Motor neuron (in vitro differentiated cells): Measurements from ENCODE around the gene TF. TPM values are rescaled to one million over a fixed set of nuclear protein-coding genes. Genes with fewer than 3 reads are reported as not detected.

Source experiments
- ATAC-seq, 8 experiments: fragments of 200-7000 bp; cut with Tn5 transposase; replicated peaks in 6 of 8; 2 replicates each; pipeline ENCODE4 v1.8.0; 2021; ENCODE audit warnings: mild to moderate bottlenecking in 8 of 8, moderate library complexity in 8 of 8
- H3K27ac ChIP-seq, 2 donors: fragments of 250-450 bp; sonication (Bioruptor Pico); 2 replicates each; pipeline ENCODE4 v1.9.0; 2021; ENCODE audit warnings: antibody characterized with exemption in 2 of 2, mild to moderate bottlenecking in 2 of 2, moderate library complexity in 1 of 2
- H3K4me1 ChIP-seq, 2 donors: fragments of 250-450 bp; sonication (Bioruptor Pico); replicated peaks in 1 of 2; 2 replicates each; pipeline ENCODE4 v1.6.1; 2021; ENCODE audit warnings: antibody characterized with exemption in 2 of 2, mild to moderate bottlenecking in 2 of 2, moderate library complexity in 1 of 2
- H3K4me3 ChIP-seq, 5 donors: fragments of 250-450 bp; sonication (Bioruptor Pico); 2 replicates each; pipeline ENCODE4 v1.9.0; 2021; ENCODE audit warnings: antibody characterized with exemption in 5 of 5, mild to moderate bottlenecking in 5 of 5, moderate library complexity in 4 of 5
- WGBS, 10 experiments: fragments of 450-650 bp; shearing (Covaris generic); methylation state at CpG; one replicate each; pipeline ENCODE4 v1.0.0; 2022; 5-methylcytosine and 5-hydroxymethylcytosine counted together
- in situ Hi-C, 9 experiments: fragments of 400-800 bp; cut with MboI; loops; one replicate each; pipeline ENCODE4 v1.15.0; 2021; ENCODE audit warnings: low sequenced_read_pairs in 9 of 9, low pct_unique_long_range_greater_than_20kb in 2 of 9; ENCODE audit not compliant: unreplicated experiment in 9 of 9
- total RNA-seq, 8 experiments: library from RNA; unstranded; fragments of 300-600 nt; gene quantifications; 2 replicates each; pipeline versions ENCODE4 v1.2.3 to v1.2.4, GENCODE V29; 2022

The TF gene
- total RNA-seq, 8 experiments from 2014 or later, result 0.58 to 56.3 (median 2.0) TPM

DNA sequence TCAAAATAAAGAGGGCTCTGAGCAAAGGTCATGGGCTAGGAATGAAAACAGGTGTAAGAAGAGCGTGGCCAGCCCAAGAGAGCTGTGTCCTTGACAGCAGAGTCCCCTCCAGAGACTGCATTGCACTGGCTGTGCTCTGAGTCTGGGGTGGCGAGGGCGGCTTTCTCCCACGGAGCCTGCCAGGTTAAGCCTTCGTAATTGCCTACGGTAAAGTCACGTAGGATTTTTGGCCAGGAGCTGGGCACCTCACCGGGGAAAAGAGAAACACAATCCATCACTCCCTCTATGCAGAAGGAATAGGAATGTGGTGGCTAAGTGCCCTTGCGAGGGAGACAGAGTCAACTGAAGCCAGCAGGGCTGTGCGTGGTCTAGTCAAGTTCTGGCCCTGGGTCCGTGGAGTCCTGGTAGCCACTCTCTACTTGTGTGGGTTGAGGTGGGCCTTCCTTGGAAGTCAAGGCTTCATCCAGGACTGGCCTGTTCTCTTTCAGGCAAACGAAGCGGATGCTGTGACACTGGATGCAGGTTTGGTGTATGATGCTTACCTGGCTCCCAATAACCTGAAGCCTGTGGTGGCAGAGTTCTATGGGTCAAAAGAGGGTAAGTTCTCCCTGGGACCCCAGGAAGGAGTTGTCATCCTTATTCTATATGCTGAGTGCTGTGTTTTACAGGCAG, 7.0 kb downstream of the TF start:
- H3K4me3 ChIP-seq, result no peak overlapping the region
- no peak overlapping the region for H3K27ac ChIP-seq
- peaks cover 0 to 3% of the 10 kb centered on the region in 2 donors for H3K4me1 ChIP-seq
- no peak for ATAC-seq
- in situ Hi-C loops, result no loop called here
- WGBS, 10 experiments, result 62 to 100% (median 90%) methylated on average over 1 to 12 of the region's 13 CpGs; no CpG with 5 or more reads in 3 of the 10 experiments

DNA sequence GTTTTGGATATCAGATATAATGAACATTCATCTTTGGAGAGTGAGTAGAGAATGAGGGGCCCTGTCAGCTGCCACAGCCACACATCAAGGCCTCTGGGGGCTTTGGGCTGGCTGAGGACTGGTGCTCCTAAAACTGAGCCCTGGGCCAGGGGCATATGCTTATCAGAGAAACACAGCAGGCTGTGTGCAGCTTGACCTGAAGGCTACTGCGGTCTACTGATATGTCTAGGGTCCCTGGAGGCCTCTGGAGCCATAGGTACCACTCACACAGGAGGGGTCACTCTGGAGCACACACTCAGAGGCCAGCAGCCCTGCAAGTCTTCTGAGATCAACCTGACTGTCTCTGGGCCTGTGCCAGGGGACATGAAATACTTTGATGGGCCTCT, 7.6 kb downstream of the TF start:
- Histone ChIP-seq H3K4me1 (peaks cover 0 to 6% of the 10 kb centered on the region in 2 donors), H3K4me3 (no peak overlapping the region), H3K27ac (no peak overlapping the region)
- no CpG with 5 or more reads among the region's 1 CpG for WGBS, 10 experiments
- in situ Hi-C loops, result no loop called here
- no peak for ATAC-seq

DNA sequence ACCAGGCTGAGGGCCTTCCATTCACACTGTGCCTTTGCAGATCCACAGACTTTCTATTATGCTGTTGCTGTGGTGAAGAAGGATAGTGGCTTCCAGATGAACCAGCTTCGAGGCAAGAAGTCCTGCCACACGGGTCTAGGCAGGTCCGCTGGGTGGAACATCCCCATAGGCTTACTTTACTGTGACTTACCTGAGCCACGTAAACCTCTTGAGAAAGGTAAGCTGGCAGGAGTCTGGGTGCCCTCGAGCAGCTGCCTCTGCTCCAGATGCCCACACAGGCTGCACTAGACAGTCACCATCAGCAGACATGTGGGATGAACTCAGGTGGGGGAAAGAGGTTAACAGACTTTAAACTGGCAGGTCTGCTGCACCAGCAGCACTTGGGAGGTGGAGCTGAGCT, 8.3 kb downstream of the TF start:
- ATAC-seq, result no peak
- peaks cover 0 to 7% of the 10 kb centered on the region in 2 donors for H3K4me1 ChIP-seq
- in situ Hi-C loops, result no loop called here
- no peak overlapping the region for H3K4me3 ChIP-seq
- H3K27ac ChIP-seq, result no peak overlapping the region
- 28 to 92% (median 79%) methylated on average over 1 to 5 of the region's 5 CpGs; no CpG with 5 or more reads in 4 of the 10 experiments for WGBS, 10 experiments

DNA sequence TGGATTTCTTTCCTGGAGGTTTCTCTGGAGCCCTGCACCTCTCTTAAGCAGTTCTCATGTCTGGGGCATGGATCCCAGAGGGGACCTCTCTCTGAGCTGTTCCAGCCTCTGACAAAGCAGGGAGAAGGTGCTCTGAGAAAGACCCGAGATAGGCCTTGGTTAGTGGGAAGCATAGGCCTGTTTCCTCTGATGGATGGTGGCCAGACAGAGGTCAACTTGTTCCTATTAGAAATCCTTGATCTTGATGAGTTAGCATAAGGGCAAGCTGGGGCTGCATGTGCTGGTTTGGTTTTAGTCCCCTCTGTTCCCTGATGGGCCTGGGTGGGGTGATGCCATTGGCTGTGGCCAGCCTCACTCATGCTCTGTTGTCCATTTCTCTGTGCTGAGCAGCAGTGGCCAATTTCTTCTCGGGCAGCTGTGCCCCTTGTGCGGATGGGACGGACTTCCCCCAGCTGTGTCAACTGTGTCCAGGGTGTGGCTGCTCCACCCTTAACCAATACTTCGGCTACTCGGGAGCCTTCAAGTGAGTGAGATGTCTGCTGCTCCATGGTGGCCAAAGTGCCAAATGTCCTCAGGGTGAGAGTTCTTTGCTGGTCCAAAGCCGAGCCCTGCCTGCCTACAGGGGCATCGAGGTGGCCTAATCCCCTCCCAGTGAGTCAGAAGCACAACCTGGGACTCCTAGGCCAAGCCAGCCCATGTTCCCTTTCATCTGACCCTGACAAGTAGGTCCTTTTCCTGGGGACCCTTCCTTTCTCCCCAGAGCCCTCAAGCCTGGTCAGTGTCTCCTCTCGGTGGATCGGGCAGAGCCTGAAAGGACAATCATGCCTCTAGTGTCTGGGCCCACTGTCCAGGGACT, 9.0 kb downstream of the TF start:
- Histone ChIP-seq H3K4me3 (no peak overlapping the region), H3K27ac (no peak overlapping the region), H3K4me1 (peaks cover 0 to 7% of the 10 kb centered on the region in 2 donors)
- 0 to 89% (median 71%) methylated on average over 1 to 9 of the region's 10 CpGs; no CpG with 5 or more reads in 2 of the 10 experiments for WGBS, 10 experiments
- in situ Hi-C loops, result no loop called here
- ATAC-seq, result peak in 1 of 8 experiments; percentile 62

DNA sequence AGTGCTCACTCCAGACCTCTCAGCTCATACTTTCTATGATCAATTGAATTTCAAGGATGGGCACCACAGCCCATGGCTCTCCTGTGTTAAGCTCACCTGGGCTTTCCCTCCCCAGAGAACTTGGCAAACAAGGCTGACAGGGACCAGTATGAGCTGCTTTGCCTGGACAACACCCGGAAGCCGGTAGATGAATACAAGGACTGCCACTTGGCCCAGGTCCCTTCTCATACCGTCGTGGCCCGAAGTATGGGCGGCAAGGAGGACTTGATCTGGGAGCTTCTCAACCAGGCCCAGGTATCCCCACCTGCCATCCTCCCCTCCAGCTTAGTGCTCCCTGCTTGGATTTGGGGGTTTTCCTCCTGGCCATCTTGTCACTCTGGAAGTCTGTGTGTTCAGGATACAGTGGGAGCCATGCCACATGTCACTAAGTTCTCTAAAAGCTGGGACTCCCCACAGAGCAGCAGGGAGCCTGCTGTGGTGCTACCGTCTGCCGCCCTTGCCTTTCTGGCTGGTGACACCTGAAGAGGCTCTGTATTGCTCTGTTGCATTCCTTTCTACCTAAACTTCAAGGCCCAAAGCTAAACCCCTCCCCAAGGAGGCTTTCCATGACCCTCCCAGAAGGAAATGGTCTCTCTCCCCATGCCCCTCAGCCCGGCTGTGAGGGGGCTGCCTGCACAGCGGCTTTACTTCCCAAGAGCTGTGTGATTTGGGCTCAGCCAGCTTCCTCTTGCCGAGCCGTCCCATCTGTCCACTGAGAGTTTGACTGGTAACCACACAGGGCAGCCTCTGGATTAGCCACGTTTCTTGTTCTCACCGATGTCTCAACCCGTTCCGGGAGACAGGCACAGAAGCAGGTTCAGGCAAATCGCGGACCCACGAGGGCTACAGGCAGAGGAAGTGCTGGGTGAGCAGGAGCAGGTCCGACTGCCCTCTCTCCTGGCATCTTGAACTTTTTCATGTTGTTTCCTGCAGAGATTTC, 10.8 kb downstream of the TF start:
- 57 to 100% (median 85%) methylated on average over 1 to 9 of the region's 20 CpGs; no CpG with 5 or more reads in 2 of the 10 experiments for WGBS, 10 experiments
- H3K4me3 ChIP-seq, result no peak overlapping the region
- H3K4me1 ChIP-seq, result peaks cover 0 to 7% of the 10 kb centered on the region in 2 donors
- no peak overlapping the region for H3K27ac ChIP-seq
- ATAC-seq, result no peak
- in situ Hi-C loops, result no loop called here

DNA sequence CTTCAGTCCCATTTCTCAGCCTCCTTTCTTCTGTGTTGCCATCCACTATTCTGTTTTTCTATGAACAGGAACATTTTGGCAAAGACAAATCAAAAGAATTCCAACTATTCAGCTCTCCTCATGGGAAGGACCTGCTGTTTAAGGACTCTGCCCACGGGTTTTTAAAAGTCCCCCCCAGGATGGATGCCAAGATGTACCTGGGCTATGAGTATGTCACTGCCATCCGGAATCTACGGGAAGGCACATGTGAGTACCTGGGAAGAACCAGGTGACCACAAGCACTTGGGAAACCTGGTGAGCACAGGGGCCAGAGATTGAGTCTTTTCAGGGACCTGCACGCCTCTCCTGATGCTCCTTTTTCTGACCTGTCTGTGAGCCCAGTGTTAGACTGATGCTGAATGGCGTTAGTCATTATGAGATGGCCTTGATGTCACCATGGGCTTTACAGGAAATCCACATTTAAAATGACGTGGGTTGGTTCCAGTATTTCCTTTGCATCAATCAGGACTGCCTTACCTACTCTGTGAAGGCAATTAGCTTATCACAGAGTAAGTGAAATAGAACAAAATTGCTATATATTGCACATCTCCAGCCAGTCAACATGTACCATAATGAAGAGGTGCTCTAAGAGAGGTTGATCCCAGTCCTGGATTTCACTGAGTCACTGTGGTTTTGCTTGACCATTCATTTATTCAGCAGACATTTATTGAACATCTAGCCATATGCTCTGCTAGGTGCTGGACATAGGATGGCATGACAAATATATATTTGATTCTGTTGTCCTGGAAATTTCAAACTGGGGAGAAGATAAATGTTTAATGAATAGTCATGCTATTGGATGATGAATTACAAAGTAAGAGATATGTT, 11.7 kb downstream of the TF start:
- ATAC-seq, result peak in 6 of 8 experiments; percentile 25 to 65 (median 42)
- Histone ChIP-seq H3K27ac (no peak overlapping the region), H3K4me1 (peaks cover 0 to 7% of the 10 kb centered on the region in 2 donors), H3K4me3 (no peak overlapping the region)
- in situ Hi-C loops, result no loop called here
- WGBS, 10 experiments, result 30 to 90% (median 76%) methylated on average over 2 to 5 of the region's 6 CpGs; no CpG with 5 or more reads in 3 of the 10 experiments

DNA sequence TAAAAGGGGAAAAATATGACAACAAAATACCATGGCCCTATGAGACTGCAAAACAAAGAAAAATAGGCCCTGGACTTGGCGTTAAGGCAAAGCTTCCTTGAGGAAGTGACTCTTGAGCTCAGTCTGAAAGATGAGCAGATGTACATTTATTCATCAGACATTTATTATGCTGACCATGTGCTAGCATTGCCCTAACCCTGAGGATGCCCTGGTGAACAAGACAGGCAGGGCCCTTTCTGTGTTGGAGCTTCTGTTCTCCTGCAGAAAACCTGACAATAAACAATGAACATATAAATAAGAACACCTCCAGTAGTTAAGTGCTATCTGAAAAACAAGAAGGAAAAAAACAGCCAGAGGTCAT, 12.4 kb downstream of the TF start:
- peak in 5 of 8 experiments; percentile 27 to 78 (median 62) for ATAC-seq
- Histone ChIP-seq H3K4me1 (peaks cover 0 to 7% of the 10 kb centered on the region in 2 donors), H3K27ac (no peak overlapping the region), H3K4me3 (no peak overlapping the region)
- in situ Hi-C loops, result no loop called here
- WGBS, 10 experiments, result 0 to 89% (median 50%) methylated on average over 1 of the region's 1 CpG; no CpG with 5 or more reads in 4 of the 10 experiments

DNA sequence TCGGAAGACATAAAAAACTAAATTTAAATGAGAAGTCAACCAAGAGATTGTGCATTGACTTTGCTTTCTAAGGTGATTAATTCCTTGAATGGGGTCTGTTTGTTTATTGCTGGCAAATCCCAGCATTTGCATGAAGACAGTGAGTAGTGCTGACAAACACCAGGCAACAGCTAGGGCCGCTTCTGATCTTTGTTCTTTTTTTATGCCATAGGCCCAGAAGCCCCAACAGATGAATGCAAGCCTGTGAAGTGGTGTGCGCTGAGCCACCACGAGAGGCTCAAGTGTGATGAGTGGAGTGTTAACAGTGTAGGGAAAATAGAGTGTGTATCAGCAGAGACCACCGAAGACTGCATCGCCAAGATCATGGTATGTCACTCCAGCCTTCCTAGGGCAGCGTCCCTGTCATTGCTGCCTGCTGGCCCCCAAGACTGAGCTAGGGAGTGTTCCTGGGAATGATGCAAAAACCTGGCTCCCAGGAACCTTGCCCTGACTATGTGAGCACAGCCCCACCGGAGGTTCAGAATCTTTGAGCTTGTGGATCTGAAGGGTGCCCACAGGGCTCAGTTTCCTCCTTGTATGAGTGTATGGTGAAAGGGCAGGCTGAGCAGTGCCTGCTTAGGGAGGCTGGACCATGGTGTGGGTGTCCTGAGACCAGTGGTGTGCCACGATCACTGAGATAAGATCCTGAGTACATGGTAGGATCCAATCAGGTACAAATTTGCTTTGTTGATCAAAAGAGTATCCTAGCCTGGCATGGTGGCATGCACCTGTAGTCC, 13.0 kb downstream of the TF start:
- in situ Hi-C loops, result no loop called here
- 10 to 93% (median 68%) methylated on average over 1 to 7 of the region's 9 CpGs; no CpG with 5 or more reads in 2 of the 10 experiments for WGBS, 10 experiments
- no peak overlapping the region for H3K27ac ChIP-seq
- peaks cover 0 to 7% of the 10 kb centered on the region in 2 donors for H3K4me1 ChIP-seq
- H3K4me3 ChIP-seq, result no peak overlapping the region
- peak in 5 of 8 experiments; percentile 16 to 65 (median 54) for ATAC-seq

DNA sequence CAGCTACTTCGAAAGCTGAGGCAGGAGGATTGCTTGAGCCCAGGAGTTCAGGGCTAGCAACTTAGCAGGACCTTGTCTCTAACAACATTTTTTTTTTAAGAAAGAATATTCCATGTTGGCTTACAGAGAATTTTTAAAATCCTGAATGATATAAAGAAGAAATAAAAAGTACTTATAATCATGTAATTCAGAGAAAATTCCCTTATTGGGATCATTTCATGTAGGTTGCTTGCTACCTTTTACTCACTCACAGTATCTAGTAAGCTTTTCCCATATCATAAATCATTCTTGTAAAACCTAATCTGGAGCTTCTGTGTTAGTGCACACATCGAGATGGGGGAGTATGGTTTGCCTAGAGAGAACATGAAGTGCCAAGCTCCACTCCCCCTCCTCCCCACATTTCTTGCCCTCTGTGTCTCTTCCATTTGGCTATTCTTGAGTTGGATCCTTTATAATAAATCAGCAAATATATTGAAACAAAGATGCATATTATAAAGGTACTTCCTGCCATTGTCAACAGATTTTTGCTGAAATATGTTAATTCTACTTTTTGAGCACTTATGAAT, 13.6 kb downstream of the TF start:
- no peak for ATAC-seq
- in situ Hi-C loops, result no loop called here
- 40 to 100% (median 83%) methylated on average over 1 to 2 of the region's 2 CpGs; no CpG with 5 or more reads in 1 of the 10 experiments for WGBS, 10 experiments
- Histone ChIP-seq H3K27ac (no peak overlapping the region), H3K4me1 (peaks cover 0 to 12% of the 10 kb centered on the region in 2 donors), H3K4me3 (no peak overlapping the region)

DNA sequence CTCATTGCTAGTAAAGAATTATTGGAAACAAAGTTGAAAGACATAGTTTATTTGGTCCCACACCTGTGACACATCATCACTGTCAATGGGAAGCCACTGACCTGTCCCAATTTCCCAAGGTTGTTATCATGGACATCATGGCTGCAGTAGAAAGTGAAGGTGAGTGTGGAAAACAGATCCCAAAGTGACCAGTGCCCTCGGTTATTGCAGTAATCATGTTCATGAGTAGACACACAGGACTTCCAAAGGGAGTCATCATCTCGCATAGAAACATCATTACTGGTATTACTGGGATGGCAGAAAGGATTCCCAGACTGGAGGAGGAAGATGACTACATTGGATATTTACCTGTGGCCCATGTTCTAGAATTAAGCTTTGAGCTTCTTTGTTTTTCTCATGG, 14.7 kb downstream of the TF start:
- in situ Hi-C loops, result no loop called here
- WGBS, 10 experiments, result 13 to 100% (median 60%) methylated on average over 1 to 2 of the region's 2 CpGs; no CpG with 5 or more reads in 3 of the 10 experiments
- no peak overlapping the region for H3K4me3 ChIP-seq
- H3K4me1 ChIP-seq, result peaks cover 0 to 12% of the 10 kb centered on the region in 2 donors
- H3K27ac ChIP-seq, result no peak overlapping the region
- no peak for ATAC-seq
